ENCODE data around the gene ADAM17. TPM values are rescaled to one million over a fixed set of nuclear protein-coding genes. Genes with fewer than 3 reads are reported as not detected.

ADAM17 gene
- total RNA-seq, 1 donor from 2014 or later: 13.1 TPM

DNA sequence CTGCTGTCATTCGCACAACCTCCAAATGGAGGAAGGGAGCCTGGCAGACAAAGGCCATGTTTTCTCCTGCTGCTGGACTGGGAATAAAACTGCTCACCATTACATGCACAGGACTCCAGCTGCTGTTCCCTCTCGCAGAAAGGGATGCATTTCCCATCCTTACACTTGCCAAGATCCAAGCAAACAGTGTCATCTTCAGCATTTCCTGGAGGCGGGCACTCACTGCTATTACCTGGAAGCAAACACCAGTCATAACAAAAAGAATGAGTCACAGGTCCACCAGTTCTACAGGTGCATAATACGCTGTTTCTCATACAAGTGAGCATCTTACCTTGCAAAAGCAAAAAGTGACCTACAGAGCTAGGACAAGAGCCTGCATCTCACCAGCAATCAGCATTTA lies 58.6 kb downstream of the ADAM17 start:
- H3K27ac ChIP-seq (replicated peaks): no peak overlapping the region
- H3K9me3 ChIP-seq (replicated peaks): no peaks in the 10 kb centered on the region
- H3K4me1 ChIP-seq: peaks cover 6% of the 10 kb centered on the region
- intact Hi-C loops (cut with micrococcal nuclease): no loop called here
- H3K36me3 ChIP-seq: peaks cover 74% of the 10 kb centered on the region
- H3K27me3 ChIP-seq (ENCODE audit: low read depth): no peaks in the 10 kb centered on the region
- no peak overlapping the region for H3K4me3 ChIP-seq
- TF ChIP-seq, protein P1, sequence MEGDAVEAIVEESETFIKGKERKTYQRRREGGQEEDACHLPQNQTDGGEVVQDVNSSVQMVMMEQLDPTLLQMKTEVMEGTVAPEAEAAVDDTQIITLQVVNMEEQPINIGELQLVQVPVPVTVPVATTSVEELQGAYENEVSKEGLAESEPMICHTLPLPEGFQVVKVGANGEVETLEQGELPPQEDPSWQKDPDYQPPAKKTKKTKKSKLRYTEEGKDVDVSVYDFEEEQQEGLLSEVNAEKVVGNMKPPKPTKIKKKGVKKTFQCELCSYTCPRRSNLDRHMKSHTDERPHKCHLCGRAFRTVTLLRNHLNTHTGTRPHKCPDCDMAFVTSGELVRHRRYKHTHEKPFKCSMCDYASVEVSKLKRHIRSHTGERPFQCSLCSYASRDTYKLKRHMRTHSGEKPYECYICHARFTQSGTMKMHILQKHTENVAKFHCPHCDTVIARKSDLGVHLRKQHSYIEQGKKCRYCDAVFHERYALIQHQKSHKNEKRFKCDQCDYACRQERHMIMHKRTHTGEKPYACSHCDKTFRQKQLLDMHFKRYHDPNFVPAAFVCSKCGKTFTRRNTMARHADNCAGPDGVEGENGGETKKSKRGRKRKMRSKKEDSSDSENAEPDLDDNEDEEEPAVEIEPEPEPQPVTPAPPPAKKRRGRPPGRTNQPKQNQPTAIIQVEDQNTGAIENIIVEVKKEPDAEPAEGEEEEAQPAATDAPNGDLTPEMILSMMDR (IDR thresholded peaks at IDR 0.05; ENCODE audit: borderline replicate concordance): no peak
- no peak for DNase-seq

DNA sequence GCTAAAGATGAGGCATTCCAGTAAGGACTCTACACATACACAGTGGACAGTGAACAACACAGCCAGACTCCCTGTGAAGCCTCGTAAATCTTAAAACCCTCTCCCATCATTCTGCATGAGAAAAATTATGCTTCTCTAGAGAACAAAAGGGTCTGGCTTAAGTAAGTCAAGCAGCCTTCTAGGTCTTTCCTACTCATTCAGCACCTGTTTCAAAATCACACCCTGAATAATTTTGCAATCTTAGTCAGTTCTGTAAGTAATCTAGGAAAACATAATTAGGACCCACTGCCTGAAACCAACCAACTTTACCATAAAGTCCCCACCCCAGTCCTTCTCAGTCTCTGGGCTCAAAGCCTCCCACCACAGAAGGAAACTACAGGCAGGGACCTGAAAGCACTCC lies 61.5 kb downstream of the ADAM17 start:
- Histone ChIP-seq H3K27ac (replicated peaks) (no peak overlapping the region), H3K27me3 (ENCODE audit: low read depth) (no peaks in the 10 kb centered on the region), H3K36me3 (peaks cover 83% of the 10 kb centered on the region), H3K4me3 (no peak overlapping the region), H3K4me1 (peaks cover 16% of the 10 kb centered on the region), H3K9me3 (replicated peaks) (no peaks in the 10 kb centered on the region)
- TF ChIP-seq, protein P1 (IDR thresholded peaks at IDR 0.05; ENCODE audit: borderline replicate concordance): no peak
- intact Hi-C loops (cut with micrococcal nuclease): no loop called here
- no peak for DNase-seq

DNA sequence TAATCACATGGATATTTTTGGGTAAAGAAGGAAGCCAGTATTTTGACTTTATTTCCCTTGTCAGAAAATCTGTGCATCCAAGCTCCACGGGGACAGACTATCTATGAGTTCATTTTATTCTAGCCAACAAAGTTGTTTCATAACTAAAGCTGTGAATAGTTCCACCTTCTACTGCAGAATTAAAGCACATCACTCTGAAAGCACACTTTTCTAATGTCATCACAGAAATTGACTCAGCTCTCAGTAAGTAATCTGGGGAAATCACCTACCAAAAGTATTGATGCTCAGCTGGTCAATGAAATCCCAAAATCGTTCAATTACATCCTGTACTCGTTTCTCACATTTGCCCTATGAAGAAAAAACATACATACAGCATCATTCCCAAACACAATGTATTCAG lies 62.2 kb downstream of the ADAM17 start:
- Histone ChIP-seq H3K27ac (replicated peaks) (no peak overlapping the region), H3K4me3 (no peak overlapping the region), H3K9me3 (replicated peaks) (no peaks in the 10 kb centered on the region), H3K27me3 (ENCODE audit: low read depth) (no peaks in the 10 kb centered on the region), H3K4me1 (peaks cover 16% of the 10 kb centered on the region), H3K36me3 (peaks cover 89% of the 10 kb centered on the region)
- intact Hi-C loops (cut with micrococcal nuclease): no loop called here
- TF ChIP-seq, protein P1 (IDR thresholded peaks at IDR 0.05; ENCODE audit: borderline replicate concordance): no peak
- no peak for DNase-seq

DNA sequence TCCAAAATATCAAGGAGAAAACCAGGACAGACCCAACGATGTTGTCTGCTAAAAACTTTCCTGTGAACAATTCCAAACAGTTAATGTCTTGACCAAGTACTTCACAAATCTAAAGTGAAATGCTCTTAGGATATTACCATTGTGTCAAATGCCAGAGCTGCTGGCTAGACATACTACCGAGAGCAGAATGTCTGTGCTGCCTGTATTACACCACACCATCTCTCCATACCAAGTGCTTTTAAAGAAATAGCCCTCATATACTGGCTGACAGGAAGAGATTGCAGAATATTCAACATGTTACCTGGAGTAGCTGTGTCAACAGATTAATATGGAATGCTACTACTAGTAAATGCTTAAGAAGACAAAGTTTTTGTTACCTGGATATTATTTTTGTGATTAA lies 62.7 kb downstream of the ADAM17 start:
- TF ChIP-seq, protein P1 (IDR thresholded peaks at IDR 0.05; ENCODE audit: borderline replicate concordance): no peak
- Histone ChIP-seq H3K9me3 (replicated peaks) (no peaks in the 10 kb centered on the region), H3K36me3 (peaks cover 94% of the 10 kb centered on the region), H3K4me3 (no peak overlapping the region), H3K27me3 (ENCODE audit: low read depth) (no peaks in the 10 kb centered on the region), H3K4me1 (peaks cover 11% of the 10 kb centered on the region), H3K27ac (replicated peaks) (no peak overlapping the region)
- DNase-seq: no peak
- intact Hi-C loops (cut with micrococcal nuclease): no loop called here

DNA sequence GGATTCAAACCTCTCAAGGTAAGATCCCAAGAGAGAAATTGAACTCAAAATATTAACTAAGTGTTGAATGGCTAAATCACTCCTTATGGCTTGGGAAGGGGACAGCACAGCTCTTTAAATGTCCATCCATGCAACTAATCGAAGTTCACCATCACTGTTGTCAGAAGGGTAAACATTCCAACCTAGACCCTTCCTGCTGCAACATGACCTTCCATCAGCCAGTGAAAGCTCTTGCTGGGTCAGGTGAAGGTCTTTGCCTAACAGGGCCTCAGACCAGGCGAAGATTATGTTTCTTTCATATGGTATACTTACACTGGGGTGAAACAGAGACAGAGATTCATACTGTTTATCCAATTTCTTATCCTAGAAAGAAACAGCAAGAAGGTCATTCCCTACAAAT lies 64.8 kb downstream of the ADAM17 start:
- Histone ChIP-seq H3K4me3 (no peak overlapping the region), H3K27ac (replicated peaks) (no peak overlapping the region), H3K27me3 (ENCODE audit: low read depth) (no peaks in the 10 kb centered on the region), H3K9me3 (replicated peaks) (no peaks in the 10 kb centered on the region), H3K4me1 (peaks cover 10% of the 10 kb centered on the region), H3K36me3 (peaks cover 100% of the 10 kb centered on the region)
- DNase-seq: no peak
- TF ChIP-seq, protein P1 (IDR thresholded peaks at IDR 0.05; ENCODE audit: borderline replicate concordance): no peak
- intact Hi-C loops (cut with micrococcal nuclease): no loop called here
